RWPE1 (cell line): Measurements from ENCODE around the gene SCAF1.
A peak's percentile ranks its signal among the peaks of the same experiment; 100 is the strongest.

Source experiments
- CTCF ChIA-PET: fragments of 350-600 bp; sonication (Branson Sonifier 250); formaldehyde crosslinking; extraction: SDS; loops from one replicate; lab custom pipeline; 2021; lab: Yijun Ruan, JAX
- POLR2A ChIA-PET: fragments of 400-600 bp; formaldehyde crosslinking; extraction: SDS; loops from one replicate; lab custom pipeline; 2020; ENCODE audit warnings: antibody characterized with exemption; ENCODE audit not compliant: low non-redundant PET; lab: Yijun Ruan, JAX
- DNase-seq: peaks from one replicate; pipeline ENCODE4 v3.0.0; 2012; ENCODE audit warnings: low spot score
- H3K27ac ChIP-seq: fragments of 450-650 bp; 2 replicates; pipeline ENCODE4 v1.5.1; 2017
- TF ChIP-seq, protein P1 (sequence below): fragments of 450-650 bp; conservative IDR thresholded peaks from 2 replicates; pipeline ENCODE4 v1.5.1; 2017; ENCODE audit warnings: low read depth, mild to moderate bottlenecking

The SCAF1 gene

GRCh38 chr19:49681830-49682229 lies 39.8 kb downstream of the SCAF1 start:
- TF ChIP-seq, protein P1, sequence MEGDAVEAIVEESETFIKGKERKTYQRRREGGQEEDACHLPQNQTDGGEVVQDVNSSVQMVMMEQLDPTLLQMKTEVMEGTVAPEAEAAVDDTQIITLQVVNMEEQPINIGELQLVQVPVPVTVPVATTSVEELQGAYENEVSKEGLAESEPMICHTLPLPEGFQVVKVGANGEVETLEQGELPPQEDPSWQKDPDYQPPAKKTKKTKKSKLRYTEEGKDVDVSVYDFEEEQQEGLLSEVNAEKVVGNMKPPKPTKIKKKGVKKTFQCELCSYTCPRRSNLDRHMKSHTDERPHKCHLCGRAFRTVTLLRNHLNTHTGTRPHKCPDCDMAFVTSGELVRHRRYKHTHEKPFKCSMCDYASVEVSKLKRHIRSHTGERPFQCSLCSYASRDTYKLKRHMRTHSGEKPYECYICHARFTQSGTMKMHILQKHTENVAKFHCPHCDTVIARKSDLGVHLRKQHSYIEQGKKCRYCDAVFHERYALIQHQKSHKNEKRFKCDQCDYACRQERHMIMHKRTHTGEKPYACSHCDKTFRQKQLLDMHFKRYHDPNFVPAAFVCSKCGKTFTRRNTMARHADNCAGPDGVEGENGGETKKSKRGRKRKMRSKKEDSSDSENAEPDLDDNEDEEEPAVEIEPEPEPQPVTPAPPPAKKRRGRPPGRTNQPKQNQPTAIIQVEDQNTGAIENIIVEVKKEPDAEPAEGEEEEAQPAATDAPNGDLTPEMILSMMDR, result no peak
- no peak for DNase-seq
- H3K27ac ChIP-seq, result peak overlapping the region; percentile 88; the same call in 1 of the 2 replicates
- ChIA-PET CTCF (interaction anchor here (0.6 to 1.1 kb wide), 3 partner anchors 46 to 179 kb away, joined by 3 to 5 read pairs (median 5); no protein-coding TSS in a partner anchor), POLR2A (no interaction called here)

GRCh38 chr19:49682274-49682673 lies 40.3 kb downstream of the SCAF1 start:
- no peak for DNase-seq
- ChIA-PET POLR2A (no interaction called here), CTCF (interaction anchor here (0.6 to 0.7 kb wide), 3 partner anchors 47 to 208 kb away, joined by 3 to 5 read pairs (median 4); no protein-coding TSS in a partner anchor)
- peak overlapping the region; percentile 88; the same call in 1 of the 2 replicates for H3K27ac ChIP-seq
- TF ChIP-seq, protein P1, result no peak

GRCh38 chr19:49683814-49684250 lies 41.8 kb downstream of the SCAF1 start:
- DNase-seq, result no peak
- TF ChIP-seq, protein P1, result no peak
- ChIA-PET CTCF (interaction anchor here (0.6 to 1.0 kb wide), 4 partner anchors 15 to 624 kb away, joined by 3 to 4 read pairs (median 4); no protein-coding TSS in a partner anchor), POLR2A (no interaction called here)
- peak overlapping the region; percentile 27; the same call in 1 of the 2 replicates for H3K27ac ChIP-seq

- CTCF ChIA-PET, result interaction anchor here (0.5 to 1.0 kb wide), 4 partner anchors 14 to 131 kb away, joined by 3 to 4 read pairs (median 4); no protein-coding TSS in a partner anchor
- POLR2A ChIA-PET, result no interaction called here
- DNase-seq, result no peak
These were observed 42.4 kb downstream of the SCAF1 start for GRCh38 chr19:49684251-49684982.

GRCh38 chr19:49684983-49685553 lies 43.1 kb downstream of the SCAF1 start:
- CTCF ChIA-PET, result interaction anchor here (0.5 to 1.0 kb wide), 3 partner anchors 40 to 131 kb away, joined by 3 to 4 read pairs (median 4); no protein-coding TSS in a partner anchor
- TF ChIP-seq, protein P1, result no peak
- POLR2A ChIA-PET, result interaction anchor here (0.6 kb wide), 1 partner anchor 37 kb away, joined by 3 read pairs; no protein-coding TSS in a partner anchor
- H3K27ac ChIP-seq, result peak overlapping the region; percentile 27
- DNase-seq, result no peak

More at GRCh38 chr19:49684251-49684982, 42.4 kb downstream of the SCAF1 start:
- peak overlapping the region; percentile 27 for H3K27ac ChIP-seq
- TF ChIP-seq, protein P1, result peak; percentile 69

GRCh38 chr19:49685845-49686332 lies 43.9 kb downstream of the SCAF1 start:
- CTCF ChIA-PET, result no interaction called here
- POLR2A ChIA-PET, result no interaction called here

More at GRCh38 chr19:49685845-49686332, 43.9 kb downstream of the SCAF1 start:
- H3K27ac ChIP-seq, result peak overlapping the region; percentile 27
- TF ChIP-seq, protein P1, result no peak
- DNase-seq, result no peak
